Endothelial cell (in vitro differentiated cells): ENCODE data around the gene ZNF423. TPM values are rescaled to one million over a fixed set of nuclear protein-coding genes. Genes with fewer than 3 reads are reported as not detected.

Source experiments
- DNase-seq: peaks from one replicate; pipeline ENCODE4 v3.0.0; 2021; ENCODE audit warnings: low spot score
- H3K27ac Mint-ChIP-seq: one replicate; pipeline ENCODE4 v1.8.0; 2021; ENCODE audit warnings: mixed read lengths, inconsistent platforms; ENCODE audit not compliant: unreplicated experiment
- H3K27me3 Mint-ChIP-seq: one replicate; pipeline ENCODE4 v1.8.0; 2021; ENCODE audit warnings: mild to moderate bottlenecking, moderate library complexity, mixed read lengths, inconsistent platforms; ENCODE audit not compliant: unreplicated experiment
- H3K36me3 Mint-ChIP-seq: one replicate; pipeline ENCODE4 v1.8.0; 2021; ENCODE audit warnings: mild to moderate bottlenecking, low read depth, mixed read lengths, inconsistent platforms; ENCODE audit not compliant: unreplicated experiment
- H3K4me1 Mint-ChIP-seq: one replicate; pipeline ENCODE4 v1.8.0; 2021; ENCODE audit warnings: mild to moderate bottlenecking, mixed read lengths, inconsistent platforms; ENCODE audit not compliant: unreplicated experiment
- H3K4me3 Mint-ChIP-seq: one replicate; pipeline ENCODE4 v1.8.0; 2021; ENCODE audit warnings: mild to moderate bottlenecking, mixed read lengths, inconsistent platforms; ENCODE audit not compliant: unreplicated experiment
- H3K9me3 Mint-ChIP-seq: one replicate; pipeline ENCODE4 v1.8.0; 2021; ENCODE audit warnings: mixed read lengths, inconsistent platforms; ENCODE audit not compliant: unreplicated experiment
- total RNA-seq: library from RNA; stranded (reverse); fragmentation: NEBNext Ultra II Directional; extraction: Animal tissue kit (Norgen Biotek cat#: 25700); gene quantifications from one replicate; pipeline ENCODE4 v1.2.1, GENCODE V29; 2021; ENCODE audit not compliant: unreplicated experiment
- TF ChIP-seq, protein P1 (sequence below): fragments of 200-600 bp; sonication (generic); IDR thresholded peaks from one replicate; pipeline ENCODE4 v1.5.0; 2021; ENCODE audit warnings: antibody characterized with exemption; ENCODE audit not compliant: unreplicated experiment

Gene ZNF423
- total RNA-seq, 1 donor from 2014 or later = 44.8 TPM

GRCh38 chr16:49496656-49497055, 359.3 kb downstream of the ZNF423 start:
- TF ChIP-seq, protein P1, sequence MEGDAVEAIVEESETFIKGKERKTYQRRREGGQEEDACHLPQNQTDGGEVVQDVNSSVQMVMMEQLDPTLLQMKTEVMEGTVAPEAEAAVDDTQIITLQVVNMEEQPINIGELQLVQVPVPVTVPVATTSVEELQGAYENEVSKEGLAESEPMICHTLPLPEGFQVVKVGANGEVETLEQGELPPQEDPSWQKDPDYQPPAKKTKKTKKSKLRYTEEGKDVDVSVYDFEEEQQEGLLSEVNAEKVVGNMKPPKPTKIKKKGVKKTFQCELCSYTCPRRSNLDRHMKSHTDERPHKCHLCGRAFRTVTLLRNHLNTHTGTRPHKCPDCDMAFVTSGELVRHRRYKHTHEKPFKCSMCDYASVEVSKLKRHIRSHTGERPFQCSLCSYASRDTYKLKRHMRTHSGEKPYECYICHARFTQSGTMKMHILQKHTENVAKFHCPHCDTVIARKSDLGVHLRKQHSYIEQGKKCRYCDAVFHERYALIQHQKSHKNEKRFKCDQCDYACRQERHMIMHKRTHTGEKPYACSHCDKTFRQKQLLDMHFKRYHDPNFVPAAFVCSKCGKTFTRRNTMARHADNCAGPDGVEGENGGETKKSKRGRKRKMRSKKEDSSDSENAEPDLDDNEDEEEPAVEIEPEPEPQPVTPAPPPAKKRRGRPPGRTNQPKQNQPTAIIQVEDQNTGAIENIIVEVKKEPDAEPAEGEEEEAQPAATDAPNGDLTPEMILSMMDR = no peak
- Mint-ChIP-seq H3K27me3 (peaks cover 10% of the 10 kb centered on the region), H3K4me3 (no peak overlapping the region), H3K4me1 (peaks cover 18% of the 10 kb centered on the region), H3K27ac (no peak overlapping the region), H3K36me3 (peaks cover 18% of the 10 kb centered on the region), H3K9me3 (no peaks in the 10 kb centered on the region)
- DNase-seq = no peak

DNA sequence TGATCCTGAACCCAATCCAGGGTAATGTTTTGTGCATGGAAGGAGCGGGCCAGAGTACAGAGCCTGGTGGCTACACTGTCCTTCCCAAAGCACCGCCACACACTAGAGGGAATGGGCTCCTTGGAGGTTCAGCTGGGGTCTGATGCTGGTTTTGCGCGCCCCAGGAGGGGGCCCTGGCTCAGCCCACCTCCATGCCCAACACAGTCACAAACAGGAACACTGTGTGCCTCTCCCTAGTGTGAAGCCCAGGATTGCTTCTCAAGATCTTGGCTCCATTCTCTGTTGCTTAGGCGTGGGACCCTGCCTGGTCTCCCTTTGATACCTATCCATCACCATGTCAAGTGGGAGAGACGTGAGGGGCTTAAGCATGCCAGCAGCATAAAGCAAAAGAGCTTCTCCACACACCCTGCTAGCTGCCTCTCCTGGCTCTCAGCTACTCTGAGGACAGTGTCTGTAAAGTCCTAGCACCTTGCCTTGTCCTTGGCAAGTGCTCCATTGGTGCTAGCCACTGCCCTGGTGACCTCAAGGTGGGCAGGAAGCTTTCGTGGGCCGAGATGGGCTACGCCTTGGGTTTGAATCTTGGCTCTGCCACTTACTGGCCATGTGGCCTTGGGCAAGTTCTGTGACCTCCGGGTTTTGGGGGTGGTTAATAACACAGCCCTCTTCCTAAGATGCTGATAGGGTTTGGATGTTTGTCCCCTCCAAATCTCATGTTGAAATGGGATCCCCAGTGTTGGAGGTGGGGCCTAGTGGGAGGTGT, 360.1 kb downstream of the ZNF423 start:
- H3K27ac Mint-ChIP-seq = no peak overlapping the region
- H3K4me1 Mint-ChIP-seq = peaks cover 27% of the 10 kb centered on the region
- peaks cover 16% of the 10 kb centered on the region for H3K36me3 Mint-ChIP-seq
- TF ChIP-seq, protein P1 = no peak
- H3K27me3 Mint-ChIP-seq = peaks cover 10% of the 10 kb centered on the region
- H3K4me3 Mint-ChIP-seq = no peak overlapping the region
- H3K9me3 Mint-ChIP-seq = no peaks in the 10 kb centered on the region
- no peak for DNase-seq

DNA sequence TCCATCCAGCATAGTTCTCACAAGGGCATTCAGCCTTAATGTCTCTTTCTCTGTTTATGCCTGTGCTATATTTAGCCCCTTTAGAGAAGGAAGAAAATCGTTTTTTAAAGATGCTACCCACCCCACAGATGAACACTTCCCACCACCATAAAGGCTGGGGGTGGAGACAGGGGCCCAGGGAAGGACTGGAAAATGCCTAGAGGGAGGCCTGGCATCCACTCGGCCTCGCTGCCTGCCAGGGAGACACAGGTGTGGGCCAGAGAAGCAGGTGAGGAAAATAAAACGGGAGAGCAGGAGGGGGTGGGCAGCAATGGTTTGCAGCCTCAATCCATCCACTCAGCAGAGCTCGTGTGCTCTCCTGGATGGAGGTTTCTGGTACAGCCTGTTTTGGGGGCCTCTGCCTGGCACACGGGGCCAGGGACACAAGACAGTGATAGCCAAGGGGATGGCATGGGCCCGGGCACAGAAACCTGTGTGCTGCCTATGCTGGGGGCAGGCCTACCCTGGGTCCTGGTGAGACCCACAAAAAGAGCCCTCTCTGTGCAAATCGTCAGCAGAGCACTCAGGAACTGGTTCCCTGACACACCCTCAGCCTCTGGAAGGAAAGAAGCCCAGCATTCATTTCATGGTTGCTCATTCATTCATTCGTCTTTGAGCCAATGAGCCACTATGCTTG, 360.9 kb downstream of the ZNF423 start:
- Mint-ChIP-seq H3K27me3 (peaks cover 10% of the 10 kb centered on the region), H3K9me3 (no peaks in the 10 kb centered on the region), H3K36me3 (peaks cover 16% of the 10 kb centered on the region), H3K4me3 (no peak overlapping the region), H3K4me1 (peaks cover 27% of the 10 kb centered on the region), H3K27ac (no peak overlapping the region)
- no peak for DNase-seq
- TF ChIP-seq, protein P1 = no peak

DNA sequence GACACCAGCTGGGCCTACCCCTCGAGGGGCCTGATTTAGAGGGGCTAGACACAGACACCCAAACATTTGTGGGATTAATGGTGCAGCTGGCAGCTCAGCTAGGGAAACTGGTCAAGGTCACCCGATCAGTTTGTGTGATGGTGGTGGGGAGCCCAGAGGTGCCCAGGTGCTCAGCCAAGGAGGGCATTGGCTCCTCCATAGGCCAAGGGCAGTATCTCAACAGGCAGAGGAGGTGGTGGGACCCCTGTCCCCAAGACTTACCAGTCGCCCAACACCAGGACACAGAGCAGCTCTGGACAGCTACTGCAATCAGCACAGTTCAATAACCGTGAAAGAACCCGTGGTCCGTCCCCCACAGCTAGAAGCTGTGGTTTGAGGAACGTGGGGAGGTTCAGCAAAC, 361.4 kb downstream of the ZNF423 start:
- DNase-seq = no peak
- H3K27ac Mint-ChIP-seq = no peak overlapping the region
- peaks cover 10% of the 10 kb centered on the region for H3K27me3 Mint-ChIP-seq
- peaks cover 16% of the 10 kb centered on the region for H3K36me3 Mint-ChIP-seq
- no peaks in the 10 kb centered on the region for H3K9me3 Mint-ChIP-seq
- H3K4me1 Mint-ChIP-seq = peaks cover 27% of the 10 kb centered on the region
- no peak overlapping the region for H3K4me3 Mint-ChIP-seq
- TF ChIP-seq, protein P1 = no peak

DNA sequence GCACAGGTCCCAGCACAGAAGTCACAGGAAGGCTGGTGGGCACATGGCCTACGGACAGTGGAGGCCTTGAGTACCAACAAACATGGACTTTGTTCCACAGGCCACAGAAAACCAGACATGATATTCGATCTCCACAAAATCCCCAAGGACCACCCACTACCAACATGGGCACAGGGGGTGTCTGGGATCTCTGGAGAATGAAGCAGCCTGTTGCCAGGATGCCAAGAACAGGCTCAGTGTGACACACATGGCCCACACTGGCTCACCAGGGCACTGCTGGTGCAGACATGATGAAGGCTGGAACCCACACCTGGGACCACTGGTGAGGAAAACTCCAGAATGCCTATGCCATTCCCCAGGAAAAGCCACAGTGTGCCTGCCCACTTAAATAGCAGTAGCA, 362.1 kb downstream of the ZNF423 start:
- no peak for DNase-seq
- H3K27ac Mint-ChIP-seq = no peak overlapping the region
- TF ChIP-seq, protein P1 = no peak
- H3K4me1 Mint-ChIP-seq = peaks cover 27% of the 10 kb centered on the region
- peaks cover 16% of the 10 kb centered on the region for H3K36me3 Mint-ChIP-seq
- peak overlapping the region; percentile 4 for H3K4me3 Mint-ChIP-seq
- peaks cover 10% of the 10 kb centered on the region for H3K27me3 Mint-ChIP-seq
- H3K9me3 Mint-ChIP-seq = no peaks in the 10 kb centered on the region
